Liver (tissue), 9 donors: ENCODE measurements around the gene PPARA. TPM values are rescaled to one million over a fixed set of nuclear protein-coding genes. Genes with fewer than 3 reads are reported as not detected.
A peak's percentile ranks its signal among the peaks of the same experiment; 100 is the strongest.

Source experiments
- DNase-seq: peaks from one replicate; pipeline ENCODE4 v3.0.0-alpha.2; 2017; ENCODE audit warnings: low spot score
- H3K27ac ChIP-seq, 2 donors: one replicate each; pipeline ENCODE4 v1.7.0; 2013; ENCODE audit warnings: inconsistent platforms in 2 of 2, low read length in 2 of 2, control low read depth in 1 of 2, low read depth in 1 of 2, mild to moderate bottlenecking in 1 of 2
- H3K27me3 ChIP-seq, 4 donors: one replicate each; pipeline versions ENCODE4 v1.6.1 to v1.7.0; 2013; ENCODE audit warnings: low read length in 3 of 4, inconsistent platforms in 1 of 4, mild to moderate bottlenecking in 1 of 4, moderate library complexity in 1 of 4; ENCODE audit not compliant: control insufficient read depth in 4 of 4, insufficient read depth in 4 of 4
- H3K36me3 ChIP-seq, 4 donors: one replicate each; pipeline versions ENCODE4 v1.6.1 to v1.7.0; 2013; ENCODE audit warnings: low read length in 3 of 4, mild to moderate bottlenecking in 3 of 4, low read depth in 1 of 4, moderate library complexity in 1 of 4; ENCODE audit not compliant: control insufficient read depth in 4 of 4, insufficient read depth in 3 of 4
- H3K4me1 ChIP-seq, 4 donors: one replicate each; pipeline versions ENCODE4 v1.6.1 to v1.7.0; 2013; ENCODE audit warnings: low read length in 3 of 4, mild to moderate bottlenecking in 3 of 4, moderate library complexity in 1 of 4; ENCODE audit not compliant: control insufficient read depth in 4 of 4, insufficient read depth in 4 of 4
- H3K4me3 ChIP-seq, 3 donors: one replicate each; pipeline versions ENCODE4 v1.6.1 to v1.7.0; 2013; ENCODE audit warnings: low read length in 3 of 3, control low read depth in 1 of 3, low read depth in 1 of 3, mild to moderate bottlenecking in 1 of 3
- H3K9ac ChIP-seq, 2 donors: one replicate each; pipeline ENCODE4 v1.7.0; 2013; ENCODE audit warnings: low read length in 2 of 2, mild to moderate bottlenecking in 2 of 2, moderate library complexity in 2 of 2, control low read depth in 1 of 2, low read depth in 1 of 2
- H3K9me3 ChIP-seq, 4 donors: one replicate each; pipeline versions ENCODE4 v1.6.1 to v1.7.0; 2013; ENCODE audit warnings: low read length in 3 of 4; ENCODE audit not compliant: control insufficient read depth in 4 of 4
- FOXA1 ChIP-seq: IDR thresholded peaks from 2 replicates; pipeline ENCODE4 v1.6.1; 2016; ENCODE audit warnings: antibody characterized with exemption
- FOXA2 ChIP-seq: IDR thresholded peaks from 2 replicates; pipeline ENCODE4 v1.6.1; 2016; ENCODE audit warnings: antibody characterized with exemption
- HNF4A ChIP-seq, 2 donors: conservative IDR thresholded peaks; 2 replicates each; pipeline ENCODE4 v1.6.1; 2016; ENCODE audit warnings: antibody characterized with exemption in 2 of 2, mild to moderate bottlenecking in 2 of 2
- HNF4G ChIP-seq: IDR thresholded peaks from 2 replicates; pipeline ENCODE4 v1.6.1; 2016; ENCODE audit warnings: antibody characterized with exemption
- JUND ChIP-seq, 2 donors: IDR thresholded peaks; 2 replicates each; pipeline ENCODE4 v1.6.1; 2016; ENCODE audit warnings: antibody characterized with exemption in 2 of 2
- RAD21 ChIP-seq, 2 donors: IDR thresholded peaks; 2 replicates each; pipeline ENCODE4 v1.6.1; 2016; ENCODE audit warnings: antibody characterized with exemption in 2 of 2, mild to moderate bottlenecking in 2 of 2
- REST ChIP-seq: IDR thresholded peaks from 2 replicates; pipeline ENCODE4 v1.6.1; 2016; ENCODE audit warnings: antibody characterized with exemption, mild to moderate bottlenecking
- RXRA ChIP-seq, 2 donors: IDR thresholded peaks; 2 replicates each; pipeline ENCODE4 v1.6.1; 2017 to 2018; ENCODE audit warnings: antibody characterized with exemption in 2 of 2, mild to moderate bottlenecking in 1 of 2
- SP1 ChIP-seq: IDR thresholded peaks from 2 replicates; pipeline ENCODE4 v1.6.1; 2018; ENCODE audit warnings: antibody characterized with exemption, mild to moderate bottlenecking
- YY1 ChIP-seq: IDR thresholded peaks from 2 replicates; pipeline ENCODE4 v1.6.1; 2016; ENCODE audit warnings: antibody characterized with exemption, mild to moderate bottlenecking
- WGBS: extraction: QIAGEN DNeasy Blood & Tissue Kit; methylation state at CpG from one replicate; pipeline ENCODE4 v1.1.7; 2013; 5-methylcytosine and 5-hydroxymethylcytosine counted together
- polyA plus RNA-seq, 2 donors: library from polyadenylated mRNA; stranded (reverse) in 1 of 2; unstranded in 1 of 2; fragments of 200-250 nt in 1 of 2; fragments of >200 nt in 1 of 2; fragmentation: Nextera tagmentation in 1 of 2; extraction: Ambion mirVana in 1 of 2; gene quantifications; one replicate each; pipeline versions ENCODE4 v1.2.1 to v1.2.3, GENCODE V29; 2013 to 2015
- total RNA-seq, 2 donors: library from RNA; depleted of rRNA; stranded (reverse); fragments of >200 nt; gene quantifications; one replicate each; pipeline ENCODE4 v1.2.3, GENCODE V29; 2014
- TF ChIP-seq, protein P1 (sequence below): IDR thresholded peaks from 2 replicates; pipeline ENCODE4 v1.6.1; 2016; ENCODE audit warnings: antibody characterized with exemption
- donor health status: healthy.
- donor health status: healthy.
- donor health status: healthy.
- donor health status: healthy.
- donor health status: healthy.

PPARA gene
- total and polyA plus RNA-seq, 4 donors = 31.2 to 78.8 (median 41.3) TPM

- Histone ChIP-seq H3K4me3 (no peak overlapping the region), H3K27me3 (no peaks in the 10 kb centered on the region), H3K4me1 (peaks cover 9 to 49% (median 40%) of the 10 kb centered on the region in 4 donors), H3K27ac (no peak overlapping the region), H3K9me3 (no peaks in the 10 kb centered on the region), H3K36me3 (no peaks in the 10 kb centered on the region), H3K9ac (no peak overlapping the region)
- DNase-seq = no peak
- WGBS = 83% methylated on average over 14 of the region's 14 CpGs
- TF ChIP-seq REST = peak; percentile 94
- no peak for TF ChIP-seq FOXA1
- TF ChIP-seq FOXA2 = no peak
- peak in 1 of 2 donors; percentile 15 for TF ChIP-seq RXRA (IDR thresholded peaks at IDR 0.05)
Measured at GRCh38 chr22:46142548-46143490, 7.5 kb upstream of the PPARA start.

GRCh38 chr22:46143491-46144147, 6.7 kb upstream of the PPARA start:
- Histone ChIP-seq H3K27ac (no peak overlapping the region), H3K27me3 (no peaks in the 10 kb centered on the region), H3K4me1 (peaks cover 11 to 55% (median 46%) of the 10 kb centered on the region in 4 donors), H3K9ac (no peak overlapping the region), H3K36me3 (no peaks in the 10 kb centered on the region), H3K9me3 (no peaks in the 10 kb centered on the region), H3K4me3 (no peak overlapping the region)
- DNase-seq = no peak
- 68% methylated on average over 8 of the region's 8 CpGs for WGBS
- peak; percentile 24 for TF ChIP-seq SP1
- no peak for TF ChIP-seq JUND (IDR thresholded peaks at IDR 0.05)
- TF ChIP-seq, protein P1, sequence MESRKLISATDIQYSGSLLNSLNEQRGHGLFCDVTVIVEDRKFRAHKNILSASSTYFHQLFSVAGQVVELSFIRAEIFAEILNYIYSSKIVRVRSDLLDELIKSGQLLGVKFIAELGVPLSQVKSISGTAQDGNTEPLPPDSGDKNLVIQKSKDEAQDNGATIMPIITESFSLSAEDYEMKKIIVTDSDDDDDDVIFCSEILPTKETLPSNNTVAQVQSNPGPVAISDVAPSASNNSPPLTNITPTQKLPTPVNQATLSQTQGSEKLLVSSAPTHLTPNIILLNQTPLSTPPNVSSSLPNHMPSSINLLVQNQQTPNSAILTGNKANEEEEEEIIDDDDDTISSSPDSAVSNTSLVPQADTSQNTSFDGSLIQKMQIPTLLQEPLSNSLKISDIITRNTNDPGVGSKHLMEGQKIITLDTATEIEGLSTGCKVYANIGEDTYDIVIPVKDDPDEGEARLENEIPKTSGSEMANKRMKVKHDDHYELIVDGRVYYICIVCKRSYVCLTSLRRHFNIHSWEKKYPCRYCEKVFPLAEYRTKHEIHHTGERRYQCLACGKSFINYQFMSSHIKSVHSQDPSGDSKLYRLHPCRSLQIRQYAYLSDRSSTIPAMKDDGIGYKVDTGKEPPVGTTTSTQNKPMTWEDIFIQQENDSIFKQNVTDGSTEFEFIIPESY = peak; percentile 20
- peak; percentile 62 to 64 for TF ChIP-seq HNF4A (conservative IDR thresholded peaks at IDR 0.05)
- TF ChIP-seq RXRA (IDR thresholded peaks at IDR 0.05) = peak in 1 of 2 donors; percentile 64
- peak; percentile 9 for TF ChIP-seq HNF4G
- TF ChIP-seq YY1 = peak; percentile 60
- no peak for TF ChIP-seq RAD21 (IDR thresholded peaks at IDR 0.05)
